CD4-positive, alpha-beta T cell treated with Interleukin-12 subunit alpha and Interleukin-12 subunit beta, for 1 hour (primary cell): ENCODE results near the gene CPNE5.

Experiments
- DNase-seq: peaks from one replicate; pipeline ENCODE4 v3.0.0-alpha.2; 2020

The CPNE5 gene

GRCh38 chr6:36838896-36839748, at the start of gene CPNE5:
Gene CPNE5, minus strand, starts transcription at chr6:36839444. Its CDS starts 67 bp downstream, at chr6:36839377.
- DNase-seq: no peak

GRCh38 chr6:36888115-36888643, 48.9 kb upstream of the CPNE5 start:
- no peak for DNase-seq

- no peak for DNase-seq
Observed at GRCh38 chr6:36886950-36887618, 47.8 kb upstream of the CPNE5 start.

- DNase-seq: peak; percentile 98
Observed at GRCh38 chr6:36885461-36886401, 46.5 kb upstream of the CPNE5 start, which contains the start of gene C6orf89. Gene C6orf89, plus strand, starts transcription at chr6:36885952. Its CDS starts 13,493 bp downstream, at chr6:36899445.

GRCh38 chr6:36884610-36885009, 45.4 kb upstream of the CPNE5 start:
- no peak for DNase-seq

GRCh38 chr6:36875250-36875633, 36.0 kb upstream of the CPNE5 start:
- no peak for DNase-seq

- DNase-seq: peak; percentile 89
Observed at GRCh38 chr6:36874443-36875249, 35.4 kb upstream of the CPNE5 start, which contains the start of gene PPIL1. Gene PPIL1, minus strand, starts transcription at chr6:36874803. Its CDS starts 31 bp downstream, at chr6:36874772.

DNA sequence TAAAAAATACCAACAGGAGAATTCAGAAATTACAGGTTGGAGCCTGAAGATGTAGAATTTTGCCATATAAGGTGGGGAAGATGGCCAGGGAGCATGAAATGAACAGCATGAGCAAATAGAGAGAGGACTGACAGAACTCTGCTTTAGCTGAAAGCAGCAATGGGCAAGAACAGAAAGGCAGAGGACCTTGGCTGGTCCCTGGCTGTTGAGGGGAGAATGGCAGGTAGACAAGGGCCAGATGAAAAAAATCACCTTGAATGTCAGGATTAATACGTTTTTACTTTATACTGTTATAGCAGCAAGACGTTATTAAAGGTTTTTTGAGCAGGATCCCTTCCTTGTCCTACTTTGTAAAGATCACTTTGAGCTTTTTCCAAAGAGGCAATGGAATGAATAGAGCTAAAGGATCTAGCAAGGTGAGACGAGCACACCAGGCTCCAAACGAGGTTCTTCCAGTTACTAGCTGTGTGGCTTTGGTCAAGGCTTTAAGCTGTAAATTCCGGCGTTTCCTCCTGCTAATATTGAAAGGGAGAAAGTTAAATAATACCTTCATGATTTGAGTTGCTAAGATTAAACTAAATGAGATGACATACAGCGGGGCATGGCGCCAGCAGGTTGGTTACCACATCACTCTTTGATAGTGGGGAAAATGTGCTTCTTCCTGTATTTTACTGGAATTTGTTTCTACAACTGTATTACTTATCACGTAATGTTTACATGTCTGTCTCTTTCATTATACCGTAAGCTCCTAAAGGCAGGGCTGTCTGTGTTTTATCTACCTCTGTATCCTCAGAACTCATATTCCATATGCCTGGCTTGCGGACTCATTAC, 34.6 kb upstream of the CPNE5 start:
- no peak for DNase-seq

DNA sequence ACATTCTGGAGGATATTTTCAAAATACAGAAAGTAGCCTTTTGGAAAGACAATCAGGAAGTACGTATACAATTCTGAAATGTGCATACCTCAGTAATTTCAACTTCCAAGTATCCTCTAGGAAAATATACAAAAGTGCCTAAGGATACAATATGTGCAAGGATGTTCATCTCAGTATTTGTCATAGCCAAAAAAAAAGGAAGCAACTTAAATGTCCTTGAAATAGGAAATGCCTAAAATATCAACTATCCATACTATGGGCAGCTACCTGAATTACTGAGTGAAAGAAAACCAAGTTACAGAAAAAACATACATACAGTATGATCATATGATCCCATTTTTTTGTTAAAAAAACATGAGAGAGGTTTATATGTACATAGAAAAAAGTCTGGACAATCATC, 33.9 kb upstream of the CPNE5 start:
- DNase-seq: no peak

DNA sequence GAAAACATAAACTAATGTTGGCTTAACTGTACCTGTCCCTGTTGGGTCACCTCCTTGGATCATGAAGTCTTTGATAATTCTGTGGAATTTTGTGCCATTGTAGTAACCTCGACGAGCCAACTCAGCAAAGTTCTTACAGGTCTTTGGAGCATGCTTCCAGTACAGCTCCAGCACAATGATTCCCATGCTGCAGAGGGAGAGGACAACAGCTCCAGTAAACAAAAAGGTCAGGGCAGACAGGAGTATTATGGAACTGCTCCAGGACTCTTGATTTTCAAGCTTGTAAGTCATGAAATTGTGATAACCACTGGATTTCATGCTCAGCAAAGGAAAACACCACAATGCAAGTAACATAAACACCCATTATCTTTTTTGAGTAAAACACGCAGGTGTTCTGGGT, 32.4 kb upstream of the CPNE5 start:
- no peak for DNase-seq

DNA sequence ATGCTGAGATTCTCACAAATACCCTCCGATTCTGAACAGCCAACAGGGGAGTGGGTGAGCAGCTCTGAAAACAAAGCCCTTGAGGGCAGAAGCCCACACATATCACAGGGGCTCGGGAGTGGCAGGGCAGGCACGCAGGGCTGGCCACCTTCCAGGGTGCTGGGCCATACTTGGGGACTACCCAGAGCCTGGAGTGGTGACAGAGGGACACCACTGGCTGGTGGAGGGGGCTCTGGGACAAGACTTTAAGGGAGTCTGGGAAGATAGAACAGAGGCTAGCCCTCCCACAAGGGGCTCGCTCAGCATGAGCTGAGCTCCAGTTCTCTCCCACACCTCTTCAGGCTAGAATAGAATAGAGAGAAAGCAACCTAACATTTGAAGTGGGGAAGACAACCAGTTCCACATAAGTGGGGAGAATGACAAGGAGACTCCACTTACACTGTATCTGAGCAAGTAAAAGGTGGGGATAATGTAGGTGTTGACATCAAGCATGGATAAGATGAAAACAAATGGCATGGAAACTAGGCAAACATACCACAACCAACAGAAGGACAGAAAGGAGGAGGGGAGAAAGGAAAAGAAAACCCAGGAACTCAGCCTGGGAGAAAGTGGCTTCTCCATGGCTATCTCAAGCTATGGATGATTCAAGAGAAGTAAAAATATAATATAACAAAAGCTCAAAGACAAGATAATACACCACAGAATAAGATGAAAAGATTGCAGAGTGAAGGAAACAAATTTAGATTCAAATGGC, 28.4 kb upstream of the CPNE5 start:
- DNase-seq: no peak

- DNase-seq: no peak
Observed at GRCh38 chr6:36865835-36866234, 26.6 kb upstream of the CPNE5 start.

- DNase-seq: no peak
Observed at GRCh38 chr6:36863670-36864540, 24.7 kb upstream of the CPNE5 start.

DNA sequence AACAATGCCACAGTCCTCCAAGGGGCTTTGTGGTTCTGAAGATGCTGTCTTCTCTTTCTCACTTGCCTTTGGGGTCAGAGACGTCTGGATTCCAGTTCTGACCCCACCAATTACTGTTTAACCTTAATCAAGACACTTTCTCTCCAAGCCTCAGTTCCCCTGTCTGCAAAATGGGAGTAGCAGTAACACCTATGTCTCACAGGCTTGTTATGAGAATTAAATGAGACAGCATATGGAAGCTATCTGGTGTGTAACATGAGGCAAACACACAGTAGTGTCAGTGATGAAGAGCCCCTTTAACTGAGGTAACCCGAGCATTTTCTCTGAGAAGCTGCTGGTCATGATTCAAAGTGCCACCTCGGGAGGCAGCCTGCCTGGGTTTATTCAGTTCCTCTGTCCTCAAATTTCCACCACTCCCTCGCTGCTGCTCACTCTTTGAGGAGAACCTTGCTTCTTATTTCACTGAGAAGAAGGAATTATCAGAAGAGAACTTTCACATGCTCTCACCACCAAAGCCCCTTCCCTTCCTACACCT, 23.7 kb upstream of the CPNE5 start:
- no peak for DNase-seq

DNA sequence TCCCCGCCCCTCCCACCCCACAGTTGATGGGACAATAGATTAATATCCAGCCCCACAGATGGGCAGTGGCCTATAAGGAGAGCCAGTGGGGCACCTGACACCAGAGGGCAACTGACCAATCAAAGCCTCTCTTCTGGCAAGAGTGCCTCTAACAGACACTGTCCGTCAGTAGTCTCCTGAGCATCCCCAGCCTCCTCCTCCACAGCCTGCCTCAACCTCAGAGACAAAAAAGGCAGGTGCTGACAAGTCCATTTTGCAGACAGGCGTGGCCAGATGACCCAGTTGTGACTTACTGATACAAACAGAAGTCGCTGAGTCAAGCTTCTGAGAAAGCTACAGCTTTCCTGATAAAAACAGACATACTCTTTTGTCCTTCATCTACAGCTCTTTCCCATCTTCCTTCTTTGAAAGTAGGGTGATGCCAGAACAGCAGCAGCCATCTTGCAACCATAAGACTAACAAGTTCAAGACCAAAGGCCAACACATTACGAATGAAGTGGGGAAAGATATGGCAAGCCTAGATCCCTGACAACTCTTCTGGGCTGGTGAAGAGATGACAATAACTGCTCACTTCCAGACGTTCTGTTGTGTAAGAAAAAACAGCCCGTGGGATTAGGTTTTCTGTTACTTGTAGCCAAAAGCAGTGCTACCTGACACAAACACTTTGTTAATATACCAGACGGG, 23.1 kb upstream of the CPNE5 start:
- no peak for DNase-seq

GRCh38 chr6:36860126-36860525, 20.9 kb upstream of the CPNE5 start:
- DNase-seq: no peak

DNA sequence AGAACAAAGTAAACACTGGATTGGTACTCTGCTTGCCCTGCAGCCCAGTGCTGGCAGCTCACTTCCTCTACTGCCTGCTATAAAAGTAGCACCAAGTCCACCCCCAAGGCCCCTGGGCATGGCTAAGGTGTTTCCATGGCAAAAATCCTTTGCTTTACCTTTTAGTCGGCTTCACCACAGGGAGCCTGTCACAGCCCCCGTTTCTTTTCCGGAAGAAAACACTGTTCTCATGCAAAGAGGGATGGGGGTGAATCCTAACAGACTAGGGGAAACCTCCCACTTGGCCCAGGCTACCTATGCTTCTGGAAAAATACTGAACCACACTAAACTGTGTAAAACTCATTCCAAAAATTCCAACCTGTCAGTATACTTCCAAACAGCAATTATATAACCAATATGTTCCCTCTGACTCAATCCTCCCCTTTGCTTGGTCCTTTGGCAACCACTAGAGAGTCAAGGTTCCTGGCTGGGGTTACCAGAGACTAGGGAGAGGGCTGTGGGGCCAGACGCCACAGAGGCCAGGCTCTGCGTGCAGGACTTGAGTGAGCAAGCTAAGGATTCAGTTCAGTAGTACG, 19.2 kb upstream of the CPNE5 start:
- no peak for DNase-seq

- no peak for DNase-seq
Observed at GRCh38 chr6:36857325-36857724, 18.1 kb upstream of the CPNE5 start.
